ENCODE results near the gene ZNF2. TPM values are rescaled to one million over a fixed set of nuclear protein-coding genes. Genes with fewer than 3 reads are reported as not detected.
A peak's percentile ranks its signal among the peaks of the same experiment; 100 is the strongest.
"Not testable (repeated sequence)": the region's sequence is repeated elsewhere in the genome, so short reads cannot be mapped to it uniquely, and the experiment has no call there.

The ZNF2 gene
- total RNA-seq, 2 experiments from 2014 or later: 3.4 to 4.6 TPM

- no peak for TF ChIP-seq EZH2phosphoT487 (IDR thresholded peaks at IDR 0.05; ENCODE audit: borderline replicate concordance, low read depth, low read length)
- Histone ChIP-seq H3K36me3 (ENCODE audit: insufficient read depth, low read length) (peaks cover 15% of the 10 kb centered on the region), H3K27ac (ENCODE audit: low read depth, low read length, poor library complexity, severe bottlenecking) (no peak overlapping the region), H2AFZ (ENCODE audit: low read length) (no peak overlapping the region), H3K4me1 (ENCODE audit: insufficient read depth, low read length, poor library complexity, severe bottlenecking) (no peaks in the 10 kb centered on the region), H3K4me2 (ENCODE audit: low read length) (no peak overlapping the region), H4K20me1 (ENCODE audit: insufficient read depth, low read length) (no peaks in the 10 kb centered on the region), H3K4me3 (ENCODE audit: low read depth, low read length, poor library complexity, severe bottlenecking) (no peak overlapping the region), H3K79me2 (ENCODE audit: insufficient read depth, low read depth, low read length) (no peaks in the 10 kb centered on the region), H3K9me3 (ENCODE audit: low read length) (no peaks in the 10 kb centered on the region), H3K9me2 (ENCODE audit: insufficient read depth, low read length) (no peaks in the 10 kb centered on the region)
- intact Hi-C loops (cut with micrococcal nuclease; ENCODE audit: unreplicated experiment): no loop called here
- no peak for DNase-seq (ENCODE audit: low spot score)
- POLR2A ChIA-PET: interaction anchor here (0.5 kb wide), 1 partner anchor 18 kb away, joined by 7 read pairs; no protein-coding TSS in a partner anchor
- BruUV-seq (replicated peaks): no TSS peak
- CTCF ChIA-PET (ENCODE audit: unreplicated experiment): no interaction called here
Measured at GRCh38 chr2:95185973-95186372, 20.4 kb downstream of the ZNF2 start.

DNA sequence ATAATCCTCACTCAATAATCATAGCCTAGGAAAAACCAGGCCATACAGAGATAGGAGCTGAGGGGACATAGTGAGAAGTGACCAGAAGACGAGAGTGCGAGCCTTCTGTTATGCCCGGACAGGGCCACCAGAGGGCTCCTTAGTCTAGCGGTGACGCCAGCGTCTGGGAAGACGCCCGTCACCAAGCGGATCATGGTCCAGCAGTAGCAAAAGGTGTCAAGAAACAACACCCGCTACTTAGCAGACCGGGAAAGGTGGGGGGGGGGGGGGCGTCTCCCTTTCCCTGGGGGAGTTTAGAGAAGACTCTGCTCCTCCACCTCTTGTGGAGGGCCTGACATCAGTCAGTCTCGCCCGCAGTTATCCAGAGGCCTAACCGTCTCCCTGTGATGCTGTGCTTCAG, 27.3 kb downstream of the ZNF2 start:
- H3K27ac ChIP-seq (ENCODE audit: low read depth, low read length, poor library complexity, severe bottlenecking); CTCF ChIA-PET (ENCODE audit: unreplicated experiment); intact Hi-C loops (cut with micrococcal nuclease; ENCODE audit: unreplicated experiment); POLR2A ChIA-PET; H3K9me3 ChIP-seq (ENCODE audit: low read length); H3K4me1 ChIP-seq (ENCODE audit: insufficient read depth, low read length, poor library complexity, severe bottlenecking); H3K79me2 ChIP-seq (ENCODE audit: insufficient read depth, low read depth, low read length); H3K4me2 ChIP-seq (ENCODE audit: low read length); H4K20me1 ChIP-seq (ENCODE audit: insufficient read depth, low read length); H3K36me3 ChIP-seq (ENCODE audit: insufficient read depth, low read length); H3K9me2 ChIP-seq (ENCODE audit: insufficient read depth, low read length); H3K4me3 ChIP-seq (ENCODE audit: low read depth, low read length, poor library complexity, severe bottlenecking); BruUV-seq (replicated peaks); H2AFZ ChIP-seq (ENCODE audit: low read length): not testable (repeated sequence)
- peak; percentile 51 for TF ChIP-seq CTCF (conservative IDR thresholded peaks at IDR 0.05; ENCODE audit: low read length)
- peak; percentile 10 for DNase-seq (ENCODE audit: low spot score)

DNA sequence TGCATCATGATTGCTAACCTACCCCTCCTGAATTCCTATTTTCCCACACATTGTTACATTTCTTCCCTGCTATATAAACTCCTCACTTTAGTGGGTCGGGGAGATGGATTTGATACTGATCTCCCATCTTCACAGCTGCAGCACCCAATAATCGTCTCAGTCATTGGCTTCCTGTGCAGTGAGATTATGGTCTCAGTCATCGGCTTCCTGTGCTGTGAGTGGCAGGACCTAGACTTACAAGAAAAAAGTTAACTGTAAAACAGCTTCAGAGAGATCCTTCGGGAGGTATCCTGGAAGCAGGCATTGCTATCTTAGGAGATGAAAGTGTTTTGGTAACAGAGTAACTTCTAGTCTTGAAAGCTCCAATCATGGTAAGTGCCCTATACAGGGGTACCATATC, 38.3 kb downstream of the ZNF2 start:
- no peak for DNase-seq (ENCODE audit: low spot score)
- H3K9me2 ChIP-seq (ENCODE audit: insufficient read depth, low read length): no peaks in the 10 kb centered on the region
- POLR2A ChIA-PET: no interaction called here
- H2AFZ ChIP-seq (ENCODE audit: low read length): no peak overlapping the region
- CTCF ChIA-PET (ENCODE audit: unreplicated experiment): no interaction called here
- no peaks in the 10 kb centered on the region for H3K36me3 ChIP-seq (ENCODE audit: insufficient read depth, low read length)
- no peak overlapping the region for H3K4me2 ChIP-seq (ENCODE audit: low read length)
- H3K79me2 ChIP-seq (ENCODE audit: insufficient read depth, low read depth, low read length): no peaks in the 10 kb centered on the region
- H3K27ac ChIP-seq (ENCODE audit: low read depth, low read length, poor library complexity, severe bottlenecking): no peak overlapping the region
- intact Hi-C loops (cut with micrococcal nuclease; ENCODE audit: unreplicated experiment): no loop called here
- H4K20me1 ChIP-seq (ENCODE audit: insufficient read depth, low read length): no peaks in the 10 kb centered on the region
- no peak overlapping the region for H3K4me3 ChIP-seq (ENCODE audit: low read depth, low read length, poor library complexity, severe bottlenecking)
- no TSS peak for BruUV-seq (replicated peaks)
- peaks cover 12% of the 10 kb centered on the region; the same call in 1 of the 2 replicates for H3K9me3 ChIP-seq (ENCODE audit: low read length)
- H3K4me1 ChIP-seq (ENCODE audit: insufficient read depth, low read length, poor library complexity, severe bottlenecking): peaks cover 4% of the 10 kb centered on the region
- TF ChIP-seq EZH2phosphoT487 (IDR thresholded peaks at IDR 0.05; ENCODE audit: borderline replicate concordance, low read depth, low read length): no peak
- no peak for TF ChIP-seq CTCF (conservative IDR thresholded peaks at IDR 0.05; ENCODE audit: low read length)

All from OCI-LY7 (cell line).